Lower lobe of right lung (tissue), 2 donors: Measurements from ENCODE around the gene PACS2. TPM values are rescaled to one million over a fixed set of nuclear protein-coding genes. Genes with fewer than 3 reads are reported as not detected.
"Not testable (repeated sequence)": the region's sequence is repeated elsewhere in the genome, so short reads cannot be mapped to it uniquely, and the experiment has no call there.

Experiments
- ATAC-seq, 2 donors: fragments of 200-7000 bp; cut with Tn5 transposase; one replicate each; pipeline ENCODE4 v1.9.1; 2020 to 2022; ENCODE audit warnings: mild to moderate bottlenecking in 2 of 2, moderate library complexity in 2 of 2
- DNase-seq: peaks from one replicate; pipeline ENCODE4 v3.0.0-alpha.2; 2020
- H3K27ac ChIP-seq: fragments of 200-600 bp; one replicate; pipeline ENCODE4 v1.8.0; 2022
- H3K27me3 ChIP-seq: fragments of 200-600 bp; one replicate; pipeline ENCODE4 v1.8.0; 2022; ENCODE audit warnings: low read depth
- H3K36me3 ChIP-seq: fragments of 200-600 bp; one replicate; pipeline ENCODE4 v1.8.0; 2022; ENCODE audit warnings: mild to moderate bottlenecking
- H3K4me1 ChIP-seq: fragments of 200-600 bp; one replicate; pipeline ENCODE4 v1.8.0; 2022
- H3K4me3 ChIP-seq: fragments of 200-600 bp; one replicate; pipeline ENCODE4 v1.8.0; 2022; ENCODE audit warnings: mild to moderate bottlenecking
- H3K9me3 ChIP-seq: fragments of 200-600 bp; one replicate; pipeline ENCODE4 v1.8.0; 2022
- intact Hi-C: fragments of 100-400 bp; cut with DNase I; formaldehyde crosslinking; loops from one replicate; pipeline ENCODE4 v1.11.0; 2022
- total RNA-seq: library from RNA; stranded (reverse); fragmentation: NEBNext Ultra II Directional; extraction: Animal tissue kit (Norgen Biotek cat#: 25700); gene quantifications from one replicate; pipeline ENCODE4 v1.2.1, GENCODE V29; 2021
- TF ChIP-seq, protein P1 (sequence below): fragments of 200-600 bp; IDR thresholded peaks from one replicate; pipeline ENCODE4 v1.8.0; 2022; ENCODE audit warnings: antibody characterized with exemption, mild to moderate bottlenecking
- donor health status: DM: no; HTN: yes; CAD: no; lungs with severe emphysema.

Gene PACS2
- total RNA-seq, 1 donor from 2014 or later: 79.7 TPM

- Histone ChIP-seq H3K27me3 (no peaks in the 10 kb centered on the region), H3K4me3 (no peak overlapping the region), H3K27ac (peak overlapping the region; percentile 1), H3K36me3 (peaks cover 29% of the 10 kb centered on the region), H3K9me3 (no peaks in the 10 kb centered on the region), H3K4me1 (peaks cover 7% of the 10 kb centered on the region)
- TF ChIP-seq, protein P1, sequence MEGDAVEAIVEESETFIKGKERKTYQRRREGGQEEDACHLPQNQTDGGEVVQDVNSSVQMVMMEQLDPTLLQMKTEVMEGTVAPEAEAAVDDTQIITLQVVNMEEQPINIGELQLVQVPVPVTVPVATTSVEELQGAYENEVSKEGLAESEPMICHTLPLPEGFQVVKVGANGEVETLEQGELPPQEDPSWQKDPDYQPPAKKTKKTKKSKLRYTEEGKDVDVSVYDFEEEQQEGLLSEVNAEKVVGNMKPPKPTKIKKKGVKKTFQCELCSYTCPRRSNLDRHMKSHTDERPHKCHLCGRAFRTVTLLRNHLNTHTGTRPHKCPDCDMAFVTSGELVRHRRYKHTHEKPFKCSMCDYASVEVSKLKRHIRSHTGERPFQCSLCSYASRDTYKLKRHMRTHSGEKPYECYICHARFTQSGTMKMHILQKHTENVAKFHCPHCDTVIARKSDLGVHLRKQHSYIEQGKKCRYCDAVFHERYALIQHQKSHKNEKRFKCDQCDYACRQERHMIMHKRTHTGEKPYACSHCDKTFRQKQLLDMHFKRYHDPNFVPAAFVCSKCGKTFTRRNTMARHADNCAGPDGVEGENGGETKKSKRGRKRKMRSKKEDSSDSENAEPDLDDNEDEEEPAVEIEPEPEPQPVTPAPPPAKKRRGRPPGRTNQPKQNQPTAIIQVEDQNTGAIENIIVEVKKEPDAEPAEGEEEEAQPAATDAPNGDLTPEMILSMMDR: no peak
- DNase-seq: no peak
- peak; percentile 45 to 64 for ATAC-seq
- intact Hi-C loops: no loop called here
Observed at GRCh38 chr14:105272623-105273022, 41.9 kb upstream of the PACS2 start.

DNA sequence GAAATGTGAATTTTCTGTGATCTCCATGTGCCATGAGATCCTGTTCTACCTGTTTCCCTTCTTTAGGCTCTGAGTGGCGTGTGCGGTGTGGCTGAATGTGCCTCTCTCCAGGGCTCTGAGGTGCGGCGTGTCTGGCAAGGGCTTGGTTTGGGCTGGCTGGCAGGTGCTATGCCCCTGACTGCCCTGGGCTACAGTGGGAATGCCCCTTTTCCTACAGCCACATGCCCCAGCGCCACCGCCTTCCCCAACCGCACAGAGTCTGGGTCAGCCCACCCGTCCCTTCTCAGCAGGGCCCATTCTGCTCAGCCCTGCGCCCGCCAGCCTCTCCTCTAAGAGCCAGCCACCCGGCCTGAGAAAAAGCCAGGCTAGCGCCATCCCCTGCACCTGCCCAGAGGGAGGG, 41.5 kb upstream of the PACS2 start:
- TF ChIP-seq, protein P1: no peak
- Histone ChIP-seq H3K4me1 (peaks cover 9% of the 10 kb centered on the region), H3K27ac (peak overlapping the region; percentile 1), H3K9me3 (no peaks in the 10 kb centered on the region), H3K4me3 (no peak overlapping the region), H3K27me3 (no peaks in the 10 kb centered on the region), H3K36me3 (peaks cover 25% of the 10 kb centered on the region)
- peak; percentile 90 for ATAC-seq
- peak; percentile 76 for DNase-seq
- intact Hi-C loops: no loop called here

GRCh38 chr14:105274637-105275036, 39.9 kb upstream of the PACS2 start:
- no peaks in the 10 kb centered on the region for H3K27me3 ChIP-seq
- H3K9me3 ChIP-seq: no peaks in the 10 kb centered on the region
- TF ChIP-seq, protein P1: no peak
- DNase-seq (no peak), ATAC-seq (peak in 1 of 2 donors; percentile 5)
- peaks cover 9% of the 10 kb centered on the region for H3K4me1 ChIP-seq
- H3K36me3 ChIP-seq: peaks cover 13% of the 10 kb centered on the region
- H3K27ac ChIP-seq: no peak overlapping the region
- H3K4me3 ChIP-seq: no peak overlapping the region
- intact Hi-C loops: no loop called here

DNA sequence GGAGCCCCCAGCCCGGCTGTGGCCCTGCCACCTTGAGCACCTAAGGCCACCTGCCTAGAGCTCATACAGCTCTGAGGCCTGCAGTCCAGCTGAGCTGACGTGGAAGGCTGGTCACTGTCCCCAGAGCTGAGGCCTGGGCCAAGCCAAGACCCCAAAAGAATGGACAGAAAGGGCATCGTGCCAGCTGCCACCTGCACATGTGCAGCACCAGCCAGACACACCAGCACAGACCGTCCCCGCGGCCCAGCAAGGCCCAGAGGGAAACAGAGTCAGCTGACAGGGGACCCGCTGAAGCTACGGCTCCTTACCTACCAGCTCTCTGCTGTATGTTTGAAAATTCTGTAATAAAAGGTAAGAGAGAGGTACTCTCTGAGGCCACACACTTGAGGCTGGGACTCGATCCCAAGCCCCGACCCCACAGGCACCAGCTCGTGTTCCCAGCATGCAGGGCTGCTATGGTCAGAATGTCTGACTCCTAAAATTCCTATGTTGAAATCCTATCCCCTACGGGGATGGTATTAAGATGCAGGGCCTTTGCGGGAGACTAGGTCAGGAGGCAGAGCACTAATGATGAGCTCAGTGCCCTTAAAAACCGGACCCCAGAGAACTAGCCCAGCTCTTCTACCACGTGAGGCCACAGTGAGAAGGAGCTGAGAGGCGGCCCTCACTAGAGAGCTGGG, 39.1 kb upstream of the PACS2 start:
- no peak for ATAC-seq
- H3K9me3 ChIP-seq: no peaks in the 10 kb centered on the region
- no peaks in the 10 kb centered on the region for H3K27me3 ChIP-seq

GRCh38 chr14:105277448-105277847, 37.1 kb upstream of the PACS2 start:
- H3K4me1 ChIP-seq, DNase-seq, H3K4me3 ChIP-seq, H3K27me3 ChIP-seq, H3K9me3 ChIP-seq, intact Hi-C loops, H3K27ac ChIP-seq, ATAC-seq, H3K36me3 ChIP-seq: not testable (repeated sequence)

More for the DNA sequence above, 39.1 kb upstream of the PACS2 start:
- Histone ChIP-seq H3K4me1 (peaks cover 9% of the 10 kb centered on the region), H3K27ac (peak overlapping the region; percentile 26), H3K4me3 (no peak overlapping the region), H3K36me3 (peaks cover 11% of the 10 kb centered on the region)
- intact Hi-C loops: no loop called here
- TF ChIP-seq, protein P1: no peak
- no peak for DNase-seq

GRCh38 chr14:105279642-105280361, 34.7 kb upstream of the PACS2 start:
- Histone ChIP-seq H3K4me3 (no peak overlapping the region), H3K27ac (no peak overlapping the region), H3K9me3 (no peaks in the 10 kb centered on the region), H3K4me1 (peaks cover 18% of the 10 kb centered on the region), H3K27me3 (no peaks in the 10 kb centered on the region), H3K36me3 (peaks cover 8% of the 10 kb centered on the region)
- TF ChIP-seq, protein P1: no peak
- intact Hi-C loops: no loop called here
- ATAC-seq (no peak), DNase-seq (no peak)
